D721Med (cell line): ENCODE results near the gene CASZ1.

Source experiments
- DNase-seq: peaks from one replicate; pipeline ENCODE4 v3.0.0; 2011; ENCODE audit warnings: low spot score; ENCODE audit not compliant: insufficient read length
- FAIRE-seq: peaks from 2 replicates; lab custom pipeline; 2011; peaks lifted over from hg19 to GRCh38; lab: Jason Lieb, UNC
- CTCF ChIP-seq: IDR thresholded peaks from 2 replicates; pipeline ENCODE4 v1.5.1; 2012; ENCODE audit warnings: mild to moderate bottlenecking, control low read depth; ENCODE audit not compliant: insufficient read depth; ENCODE audit errors: missing control alignments

CASZ1 gene

DNA sequence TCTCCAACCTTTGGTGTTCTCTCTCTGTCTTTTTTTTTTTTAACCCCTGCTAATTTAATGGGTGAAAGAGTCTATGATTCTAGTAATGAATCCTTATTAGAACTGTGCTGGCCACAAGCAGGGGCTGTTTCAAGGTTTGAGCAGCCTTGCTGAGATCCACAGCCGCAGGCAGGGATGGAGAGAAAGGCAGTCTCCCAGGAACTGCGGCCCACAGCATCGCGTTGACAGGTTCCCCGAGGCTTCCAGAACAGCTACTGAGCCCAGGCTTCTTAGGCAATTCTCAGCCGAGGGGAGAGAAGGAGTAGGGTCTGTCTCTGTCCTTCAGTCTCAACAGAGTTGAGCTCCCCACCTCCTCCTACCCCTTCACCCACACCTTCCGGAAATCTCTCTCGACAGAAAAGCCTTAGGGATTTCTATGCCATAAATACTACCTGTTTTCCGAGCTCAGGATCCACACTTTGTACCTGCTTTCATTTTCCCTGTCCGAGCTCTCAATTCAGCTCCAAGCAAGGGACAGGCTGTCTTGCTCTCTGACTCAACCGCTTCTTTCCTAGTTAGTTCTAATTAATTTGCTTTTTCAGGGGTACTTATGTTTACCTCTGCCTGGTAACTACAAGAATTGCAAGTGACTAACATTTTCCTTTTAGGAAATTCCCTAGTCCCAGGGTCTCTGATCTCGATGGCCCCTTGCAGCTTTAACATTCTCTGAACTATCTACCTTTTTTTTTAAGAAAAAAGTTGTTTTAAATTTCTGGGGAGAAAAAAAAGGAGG, 6.7 kb upstream of the CASZ1 start:
- no peak for TF ChIP-seq CTCF
- FAIRE-seq = no peak
- no peak for DNase-seq

- TF ChIP-seq CTCF = no peak
- DNase-seq (no peak), FAIRE-seq (no peak)
Measured at GRCh38 chr1:10800778-10801177, 4.3 kb upstream of the CASZ1 start.

DNA sequence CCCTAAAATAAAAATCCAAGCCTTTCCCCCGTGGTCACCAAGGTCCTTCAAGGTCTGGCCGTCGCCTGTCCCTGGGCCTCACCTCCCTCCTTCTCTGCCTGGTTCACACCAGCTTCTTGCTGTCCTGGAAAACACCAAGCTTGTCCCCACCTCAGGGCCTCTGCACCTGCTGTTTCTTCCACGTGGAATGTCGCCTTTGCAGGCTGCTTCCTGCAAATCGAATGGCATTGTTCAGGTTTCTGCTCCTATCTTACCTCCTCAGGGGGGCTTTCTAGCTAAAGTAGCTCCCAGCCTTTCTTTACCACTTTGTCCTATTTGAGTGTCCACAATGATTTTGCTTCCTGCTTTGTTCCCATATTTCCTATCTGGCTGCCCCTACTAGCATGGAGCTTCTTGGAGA, 3.3 kb upstream of the CASZ1 start:
- DNase-seq = no peak
- FAIRE-seq = no peak
- no peak for TF ChIP-seq CTCF

- TF ChIP-seq CTCF = no peak
- DNase-seq = no peak
- no peak for FAIRE-seq
Measured at GRCh38 chr1:10795276-10796021, 997 bp downstream of the CASZ1 start.

DNA sequence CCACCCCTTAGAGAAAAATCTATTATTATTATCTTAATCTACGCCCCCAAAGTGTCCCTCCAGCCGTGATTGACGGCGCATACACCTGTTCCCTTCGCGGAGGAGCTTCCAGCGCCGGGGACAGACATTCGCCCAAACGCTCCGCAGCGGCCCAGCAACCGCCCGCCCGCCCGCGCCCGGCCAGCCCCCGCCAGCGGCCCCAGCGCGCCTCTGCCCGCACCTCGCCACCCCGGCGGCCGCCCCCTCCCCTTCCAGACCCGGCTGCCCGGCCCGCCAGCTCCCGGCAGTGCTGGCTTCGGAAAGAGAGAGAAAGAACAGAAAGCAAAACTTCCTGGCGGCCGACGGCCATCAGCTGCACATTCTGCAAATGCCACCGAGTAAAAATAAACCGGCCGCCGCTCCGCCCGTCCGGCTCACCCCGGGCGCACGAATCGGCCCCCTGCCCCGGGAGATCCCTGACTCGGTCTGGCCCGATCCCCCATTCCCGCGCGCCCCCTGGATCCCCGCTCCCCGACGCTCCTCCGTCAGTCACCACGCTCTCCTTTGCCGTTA, 1.6 kb downstream of the CASZ1 start:
- DNase-seq (no peak), FAIRE-seq (no peak)
- TF ChIP-seq CTCF = no peak

- DNase-seq = no peak
- FAIRE-seq = no peak
- TF ChIP-seq CTCF = no peak
Measured at GRCh38 chr1:10793129-10793651, 3.3 kb downstream of the CASZ1 start.
